ENCODE measurements around the gene LIF. TPM values are rescaled to one million over a fixed set of nuclear protein-coding genes. Genes with fewer than 3 reads are reported as not detected.

Gene LIF
- total and polyA plus RNA-seq, 4 donors = 0.08 to 0.10 (median 0.09) TPM; not detected in 1

- H3K36me3 ChIP-seq (ENCODE audit: control insufficient read depth in 4 of 4, insufficient read depth in 3 of 4, low read depth in 1 of 4, low read length in 3 of 4) = no peaks in the 10 kb centered on the region
- peaks cover 2 to 14% (median 5%) of the 10 kb centered on the region in 4 donors for H3K4me1 ChIP-seq (ENCODE audit: control insufficient read depth in 4 of 4, insufficient read depth in 4 of 4, low read length in 3 of 4)
- H3K27me3 ChIP-seq (ENCODE audit: control insufficient read depth in 4 of 4, insufficient read depth in 4 of 4, low read length in 3 of 4) = peaks cover 0 to 7% (median 0%) of the 10 kb centered on the region in 4 donors
- H3K9me3 ChIP-seq (ENCODE audit: control insufficient read depth in 4 of 4, low read length in 3 of 4) = no peaks in the 10 kb centered on the region
- no peak for DNase-seq (ENCODE audit: low spot score)
- no peak overlapping the region for H3K27ac ChIP-seq (ENCODE audit: low read depth in 1 of 2, low read length in 2 of 2)
- TF ChIP-seq HNF4G (IDR thresholded peaks at IDR 0.05) (no peak), FOXA2 (IDR thresholded peaks at IDR 0.05) (no peak), TAF1 (conservative IDR thresholded peaks at IDR 0.05) (no peak), RXRA (IDR thresholded peaks at IDR 0.05) (no peak), MAX (IDR thresholded peaks at IDR 0.05) (no peak), FOXA1 (IDR thresholded peaks at IDR 0.05) (no peak), NR2F2 (IDR thresholded peaks at IDR 0.05) (no peak), YY1 (IDR thresholded peaks at IDR 0.05) (no peak)
- H3K4me3 ChIP-seq (ENCODE audit: low read depth in 1 of 3, low read length in 3 of 3) = no peak overlapping the region
- no peak overlapping the region for H3K9ac ChIP-seq (ENCODE audit: low read depth in 1 of 2, low read length in 2 of 2)
- 86% methylated on average over 10 of the region's 10 CpGs for WGBS
Observed at GRCh38 chr22:30251711-30252110, 5.2 kb upstream of the LIF start.

- 62% methylated on average over 12 of the region's 12 CpGs for WGBS
- Histone ChIP-seq H3K4me3 (ENCODE audit: low read depth in 1 of 3, low read length in 3 of 3) (no peak overlapping the region), H3K36me3 (ENCODE audit: control insufficient read depth in 4 of 4, insufficient read depth in 3 of 4, low read depth in 1 of 4, low read length in 3 of 4) (no peaks in the 10 kb centered on the region), H3K27me3 (ENCODE audit: control insufficient read depth in 4 of 4, insufficient read depth in 4 of 4, low read length in 3 of 4) (peaks cover 0 to 7% (median 1%) of the 10 kb centered on the region in 4 donors), H3K4me1 (ENCODE audit: control insufficient read depth in 4 of 4, insufficient read depth in 4 of 4, low read length in 3 of 4) (peaks cover 5 to 19% (median 11%) of the 10 kb centered on the region in 4 donors), H3K27ac (ENCODE audit: low read depth in 1 of 2, low read length in 2 of 2) (no peak overlapping the region), H3K9me3 (ENCODE audit: control insufficient read depth in 4 of 4, low read length in 3 of 4) (no peaks in the 10 kb centered on the region), H3K9ac (ENCODE audit: low read depth in 1 of 2, low read length in 2 of 2) (no peak overlapping the region)
- DNase-seq (ENCODE audit: low spot score) = no peak
- TF ChIP-seq RXRA (IDR thresholded peaks at IDR 0.05) (no peak), YY1 (IDR thresholded peaks at IDR 0.05) (no peak), HNF4A (conservative IDR thresholded peaks at IDR 0.05) (no peak), SP1 (IDR thresholded peaks at IDR 0.05) (no peak), HNF4G (IDR thresholded peaks at IDR 0.05) (no peak), GABPA (IDR thresholded peaks at IDR 0.05 in 1 of 2, conservative IDR thresholded peaks at IDR 0.05 in 1 of 2) (no peak), FOXA1 (IDR thresholded peaks at IDR 0.05) (no peak), JUND (IDR thresholded peaks at IDR 0.05) (no peak), RAD21 (IDR thresholded peaks at IDR 0.05) (no peak), EGR1 (IDR thresholded peaks at IDR 0.05; ENCODE audit: low read depth in 2 of 2) (no peak), TAF1 (conservative IDR thresholded peaks at IDR 0.05) (no peak), CTCF (IDR thresholded peaks at IDR 0.05; ENCODE audit: low read depth, low read length, missing input control) (no peak), ATF3 (IDR thresholded peaks at IDR 0.05) (no peak), NR2F2 (IDR thresholded peaks at IDR 0.05) (no peak), ZBTB33 (IDR thresholded peaks at IDR 0.05) (no peak), MAX (IDR thresholded peaks at IDR 0.05) (no peak), FOXA2 (IDR thresholded peaks at IDR 0.05) (no peak), REST (IDR thresholded peaks at IDR 0.05) (no peak)
Observed at GRCh38 chr22:30250661-30251267, 4.2 kb upstream of the LIF start.

All from liver (tissue), 9 donors.